GM18907 (cell line): Measurements from ENCODE around the gene SH3BP2.

ENCODE experiments used
- ATAC-seq: cut with Tn5 transposase; IDR thresholded peaks from one replicate; pipeline ENCODE4 v1.9.1; 2021; ENCODE audit warnings: mild to moderate bottlenecking, moderate library complexity; ENCODE audit not compliant: unreplicated experiment

Gene SH3BP2

GRCh38 chr4:2831611-2832308, 38.9 kb downstream of the SH3BP2 start:
- ATAC-seq: no peak

GRCh38 chr4:2832309-2832980, 39.6 kb downstream of the SH3BP2 start:
- peak; percentile 59 for ATAC-seq

- no peak for ATAC-seq
Observed at GRCh38 chr4:2832981-2833670, 40.2 kb downstream of the SH3BP2 start.

GRCh38 chr4:2833671-2834000, 40.8 kb downstream of the SH3BP2 start:
- no peak for ATAC-seq

GRCh38 chr4:2834001-2834921, 41.4 kb downstream of the SH3BP2 start:
- no peak for ATAC-seq

GRCh38 chr4:2835978-2836377, 43.1 kb downstream of the SH3BP2 start:
- ATAC-seq: no peak

GRCh38 chr4:2836391-2836859, 43.5 kb downstream of the SH3BP2 start:
- no peak for ATAC-seq

GRCh38 chr4:2837110-2837903, 44.4 kb downstream of the SH3BP2 start:
- ATAC-seq: no peak

- ATAC-seq: peak; percentile 40
Observed at GRCh38 chr4:2837904-2838496, 45.1 kb downstream of the SH3BP2 start.

GRCh38 chr4:2839060-2839459, 46.2 kb downstream of the SH3BP2 start:
- ATAC-seq: no peak

GRCh38 chr4:2842687-2843262, 49.9 kb downstream of the SH3BP2 start:
- no peak for ATAC-seq

GRCh38 chr4:2843263-2843940, 50.5 kb downstream of the SH3BP2 start, which contains the start of gene ADD1:
TSS of gene ADD1 (plus strand) at chr4:2843844. CDS start at chr4:2875916, 32,072 bp downstream.
- ATAC-seq: peak; percentile 79

GRCh38 chr4:2843941-2844584, 51.2 kb downstream of the SH3BP2 start:
- peak; percentile 15 for ATAC-seq

- ATAC-seq: no peak
Observed at GRCh38 chr4:2846172-2846571, 53.3 kb downstream of the SH3BP2 start.

GRCh38 chr4:2847302-2847871, 54.5 kb downstream of the SH3BP2 start:
- no peak for ATAC-seq

GRCh38 chr4:2848449-2848848, 55.6 kb downstream of the SH3BP2 start:
- ATAC-seq: no peak

- no peak for ATAC-seq
Observed at GRCh38 chr4:2849267-2850152, 56.6 kb downstream of the SH3BP2 start.
